Smooth muscle cell (in vitro differentiated cells): ENCODE results near the gene DUSP16. TPM values are rescaled to one million over a fixed set of nuclear protein-coding genes. Genes with fewer than 3 reads are reported as not detected.

Experiments
- DNase-seq: peaks from one replicate; lab custom pipeline; 2025; ENCODE audit not compliant: unreplicated experiment; lab: John Stamatoyannopoulos, UW
- H2AFZ ChIP-seq: fragments of 200-600 bp; sonication (generic); 2 replicates; pipeline ENCODE4 v1.6.0; 2016; ENCODE audit warnings: antibody characterized with exemption, low read depth, mild to moderate bottlenecking
- H3F3A ChIP-seq: fragments of 200-600 bp; sonication (generic); 2 replicates; pipeline ENCODE4 v1.6.0; 2017; ENCODE audit warnings: antibody characterized with exemption, low read depth
- H3K27ac ChIP-seq: fragments of 200-600 bp; sonication (generic); 2 replicates; pipeline ENCODE4 v1.5.1; 2016; ENCODE audit warnings: low read depth, mild to moderate bottlenecking
- H3K27me3 ChIP-seq: fragments of 200-600 bp; sonication (generic); 2 replicates; pipeline ENCODE4 v1.6.1; 2016; ENCODE audit warnings: low read depth, mild to moderate bottlenecking
- H3K36me3 ChIP-seq: fragments of 200-600 bp; sonication (generic); 2 replicates; pipeline ENCODE4 v1.5.1; 2016; ENCODE audit warnings: low read depth
- H3K4me1 ChIP-seq: fragments of 200-600 bp; sonication (generic); 2 replicates; pipeline ENCODE4 v1.5.1; 2016; ENCODE audit warnings: low read depth
- H3K4me2 ChIP-seq: fragments of 200-600 bp; sonication (generic); 2 replicates; pipeline ENCODE4 v1.6.0; 2016; ENCODE audit warnings: mild to moderate bottlenecking
- H3K4me3 ChIP-seq: fragments of 200-600 bp; sonication (generic); 2 replicates; pipeline ENCODE4 v1.5.1; 2016; ENCODE audit warnings: mild to moderate bottlenecking
- H3K79me2 ChIP-seq: fragments of 200-600 bp; sonication (generic); 2 replicates; pipeline ENCODE4 v1.6.0; 2016; ENCODE audit warnings: low read depth, mild to moderate bottlenecking
- H3K9ac ChIP-seq: fragments of 200-600 bp; sonication (generic); 2 replicates; pipeline ENCODE4 v1.6.0; 2016; ENCODE audit warnings: low read depth
- H3K9me3 ChIP-seq: fragments of 200-600 bp; sonication (generic); replicated peaks from 2 replicates; pipeline ENCODE4 v1.5.1; 2016; ENCODE audit warnings: low read depth
- H4K20me1 ChIP-seq: fragments of 200-600 bp; sonication (generic); 2 replicates; pipeline ENCODE4 v1.6.0; 2016; ENCODE audit warnings: low read depth
- CTCF ChIP-seq: fragments of 200-600 bp; sonication (generic); IDR thresholded peaks from 2 replicates; pipeline ENCODE4 v1.5.1; 2017; ENCODE audit warnings: borderline replicate concordance, mild to moderate bottlenecking, antibody characterized with exemption; ENCODE audit not compliant: insufficient read depth, poor library complexity, severe bottlenecking
- WGBS: methylation state at CpG from one replicate; pipeline ENCODE4 v1.1.7; 2016; ENCODE audit warnings: low lambda C conversion rate; 5-methylcytosine and 5-hydroxymethylcytosine counted together
- polyA plus RNA-seq: library from polyadenylated mRNA; unstranded; fragments of >200 nt; fragmentation: Nextera tagmentation; extraction: Ambion mirVana; gene quantifications from 2 replicates; pipeline ENCODE4 v1.2.1, GENCODE V29; 2016
- total RNA-seq: library from RNA; depleted of rRNA; stranded (reverse); fragments of >200 nt; gene quantifications from 2 replicates; pipeline ENCODE4 v1.2.3, GENCODE V29; 2014

The DUSP16 gene
- total and polyA plus RNA-seq, 2 experiments from 2014 or later, result 1.2 to 10.8 TPM

DNA sequence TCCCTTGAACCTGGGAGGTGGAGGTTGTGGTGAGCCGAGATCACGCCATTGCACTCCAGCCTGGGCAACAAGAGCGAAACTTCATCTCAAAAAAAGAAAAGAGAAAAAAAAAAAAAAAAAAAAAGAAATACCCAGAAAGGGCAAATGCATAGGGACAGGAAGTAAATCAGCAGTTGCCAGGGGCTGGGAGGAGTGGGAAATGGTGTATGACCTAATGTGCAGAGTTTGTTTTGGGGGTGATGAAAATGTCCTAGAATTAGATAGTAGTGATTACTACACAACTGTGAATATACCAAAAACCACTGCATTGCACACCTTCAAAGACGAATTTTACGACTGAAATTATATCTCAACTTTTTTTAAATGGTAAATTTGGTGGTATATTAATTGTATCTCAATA is 20.4 kb downstream of the DUSP16 start:
- Histone ChIP-seq H4K20me1 (peaks cover 26% of the 10 kb centered on the region), H3K27ac (peak overlapping the region; percentile 43), H2AFZ (no peak overlapping the region), H3K27me3 (no peaks in the 10 kb centered on the region), H3K9me3 (no peaks in the 10 kb centered on the region), H3K4me1 (no peaks in the 10 kb centered on the region), H3K36me3 (no peaks in the 10 kb centered on the region), H3K4me3 (no peak overlapping the region), H3K79me2 (peaks cover 17% of the 10 kb centered on the region), H3F3A (no peaks in the 10 kb centered on the region), H3K9ac (no peak overlapping the region), H3K4me2 (no peak overlapping the region)
- no peak for TF ChIP-seq CTCF
- DNase-seq, result no peak
- 96% methylated on average over 5 of the region's 5 CpGs for WGBS

DNA sequence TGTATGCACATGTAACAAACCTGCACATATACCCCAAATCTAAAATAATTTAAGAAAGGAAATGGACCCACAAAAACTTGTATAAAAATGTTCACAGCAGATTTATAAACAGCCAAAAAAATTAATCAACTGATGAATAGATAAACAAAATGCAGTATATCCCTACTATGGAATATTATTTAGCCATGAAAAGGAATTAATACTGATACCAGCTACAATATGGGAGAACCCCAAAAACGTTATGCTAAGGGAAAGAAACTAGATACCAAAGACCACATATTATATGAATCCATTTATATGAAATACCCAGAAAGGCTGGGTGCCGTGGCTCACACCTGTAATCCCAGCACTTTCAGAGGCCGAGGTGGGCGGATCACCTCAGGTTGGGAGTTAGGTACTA is 20.9 kb downstream of the DUSP16 start:
- H3K4me2 ChIP-seq, result no peak overlapping the region
- H3K27me3 ChIP-seq, result no peaks in the 10 kb centered on the region
- peaks cover 25% of the 10 kb centered on the region for H4K20me1 ChIP-seq
- TF ChIP-seq CTCF, result no peak
- H3K36me3 ChIP-seq, result no peaks in the 10 kb centered on the region
- no peaks in the 10 kb centered on the region for H3K9me3 ChIP-seq
- no peak overlapping the region for H3K27ac ChIP-seq
- no peak overlapping the region for H3K4me3 ChIP-seq
- no peak for DNase-seq
- H3K9ac ChIP-seq, result no peak overlapping the region
- peaks cover 17% of the 10 kb centered on the region for H3K79me2 ChIP-seq
- H3F3A ChIP-seq, result no peaks in the 10 kb centered on the region
- 95% methylated on average over 4 of the region's 4 CpGs for WGBS
- H2AFZ ChIP-seq, result no peak overlapping the region
- H3K4me1 ChIP-seq, result no peaks in the 10 kb centered on the region

DNA sequence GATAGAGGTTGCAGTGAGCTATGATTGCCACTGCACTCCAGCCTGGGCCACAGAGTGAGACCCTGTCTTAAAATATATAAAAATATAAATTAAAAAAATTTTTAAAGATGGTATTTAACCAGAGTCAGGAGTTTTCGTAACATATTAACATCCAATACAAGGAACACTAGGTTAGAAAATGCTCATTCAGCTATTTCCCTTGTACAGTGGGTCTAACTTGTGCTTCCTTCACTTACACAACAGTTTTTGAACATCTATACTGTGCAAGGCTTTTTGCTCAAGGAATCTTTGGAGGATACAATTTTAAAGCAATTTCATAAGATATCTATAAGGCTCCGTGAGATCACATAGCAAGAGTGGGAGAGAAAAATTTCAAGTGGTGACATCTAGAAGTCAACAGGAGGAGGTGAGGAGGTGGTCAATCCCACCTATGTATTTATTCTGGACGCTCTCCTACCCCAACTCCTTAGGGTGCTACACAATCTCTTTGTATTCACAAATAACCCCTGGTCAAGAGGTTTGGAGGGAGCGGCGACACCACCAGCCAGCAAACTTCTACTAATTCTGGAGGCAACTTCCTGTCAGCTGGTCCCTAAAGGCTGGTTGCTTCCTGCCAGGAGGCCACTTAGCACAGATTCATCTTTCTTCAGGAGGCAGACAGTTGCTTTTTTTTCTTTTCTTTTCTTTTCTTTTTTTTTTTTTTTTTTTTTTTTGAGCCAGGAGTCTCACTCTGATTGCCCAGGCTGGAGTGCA is 22.2 kb downstream of the DUSP16 start:
- TF ChIP-seq CTCF, result no peak
- no peak for DNase-seq
- Histone ChIP-seq H3K27me3 (no peaks in the 10 kb centered on the region), H3K9ac (no peak overlapping the region), H3F3A (no peaks in the 10 kb centered on the region), H4K20me1 (peaks cover 16% of the 10 kb centered on the region), H3K4me3 (no peak overlapping the region), H3K79me2 (peaks cover 20% of the 10 kb centered on the region), H3K36me3 (no peaks in the 10 kb centered on the region), H3K9me3 (no peaks in the 10 kb centered on the region), H3K4me2 (no peak overlapping the region), H3K27ac (no peak overlapping the region), H3K4me1 (no peaks in the 10 kb centered on the region), H2AFZ (no peak overlapping the region)
- WGBS, result 98% methylated on average over 5 of the region's 5 CpGs
